Immature natural killer cell (primary cell): ENCODE measurements around the gene YIPF4. TPM values are rescaled to one million over a fixed set of nuclear protein-coding genes. Genes with fewer than 3 reads are reported as not detected.
"Not testable (repeated sequence)": the region's sequence is repeated elsewhere in the genome, so short reads cannot be mapped to it uniquely, and the experiment has no call there.

Experiments used
- DNase-seq, 3 donors: peaks; one replicate each; pipeline ENCODE4 v3.0.0; 2022; ENCODE audit warnings: mixed read lengths in 1 of 3
- H3K27ac Mint-ChIP-seq, 6 donors: one replicate each; pipeline ENCODE4 v1.8.0; 2020; ENCODE audit warnings: mixed read lengths in 6 of 6, mild to moderate bottlenecking in 5 of 6, inconsistent platforms in 4 of 6, moderate library complexity in 3 of 6
- H3K27me3 Mint-ChIP-seq, 3 donors: one replicate each; pipeline ENCODE4 v1.8.0; 2020 to 2021; ENCODE audit warnings: low read depth in 3 of 3, mild to moderate bottlenecking in 3 of 3, mixed read lengths in 3 of 3, moderate library complexity in 3 of 3, inconsistent platforms in 1 of 3
- H3K36me3 Mint-ChIP-seq, 3 donors: one replicate each; pipeline ENCODE4 v1.8.0; 2020; ENCODE audit warnings: mixed read lengths in 3 of 3, inconsistent platforms in 2 of 3, mild to moderate bottlenecking in 2 of 3
- H3K4me1 Mint-ChIP-seq, 2 donors: one replicate each; pipeline ENCODE4 v1.8.0; 2020; ENCODE audit warnings: inconsistent platforms in 2 of 2, mild to moderate bottlenecking in 2 of 2, mixed read lengths in 2 of 2, moderate library complexity in 1 of 2
- H3K4me3 Mint-ChIP-seq, 5 donors: one replicate each; pipeline ENCODE4 v1.8.0; 2020; ENCODE audit warnings: mild to moderate bottlenecking in 5 of 5, mixed read lengths in 5 of 5, inconsistent platforms in 3 of 5, moderate library complexity in 3 of 5
- H3K9me3 Mint-ChIP-seq, 6 donors: one replicate each; pipeline ENCODE4 v1.8.0; 2020; ENCODE audit warnings: mild to moderate bottlenecking in 6 of 6, mixed read lengths in 6 of 6, inconsistent platforms in 4 of 6, moderate library complexity in 3 of 6
- polyA plus RNA-seq, 3 donors: library from polyadenylated mRNA; unstranded; fragments of 300-500 nt; fragmentation: Illumina TruSeq; gene quantifications; one replicate each; pipeline ENCODE4 v1.2.3, GENCODE V29; 2021

The YIPF4 gene
- polyA plus RNA-seq, 3 donors from 2014 or later = 15.4 to 27.6 (median 19.6) TPM

DNA sequence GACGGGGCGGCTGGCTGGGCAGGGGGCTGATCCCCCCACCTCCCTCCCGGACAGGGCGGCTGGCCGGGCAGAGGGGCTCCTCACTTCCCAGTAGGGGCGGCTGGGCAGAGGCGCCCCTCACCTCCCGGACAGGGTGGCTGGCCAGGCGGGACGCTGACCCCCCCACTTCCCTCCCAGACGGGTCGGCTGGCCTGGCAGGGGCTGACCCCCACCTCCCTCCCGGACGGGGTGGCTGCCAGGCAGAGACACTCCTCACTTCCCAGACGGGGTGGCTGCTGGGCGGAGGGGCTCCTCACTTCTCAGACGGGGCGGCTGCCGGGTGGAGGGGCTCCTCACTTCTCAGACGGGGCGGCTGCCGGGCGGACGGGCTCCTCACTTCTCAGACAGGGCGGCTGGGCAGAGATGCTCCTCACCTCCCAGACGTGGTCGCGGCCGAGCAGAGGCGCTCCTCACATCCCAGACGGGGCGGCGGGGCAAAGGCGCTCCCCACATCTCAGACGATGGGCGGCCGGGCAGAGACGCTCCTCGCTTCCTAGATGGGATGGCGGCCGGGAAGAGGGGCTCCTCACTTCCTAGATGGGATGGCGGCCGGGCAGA, 16.4 kb downstream of the YIPF4 start:
- DNase-seq, H3K9me3 Mint-ChIP-seq, H3K4me3 Mint-ChIP-seq, H3K27me3 Mint-ChIP-seq, H3K27ac Mint-ChIP-seq: not testable (repeated sequence)
- Mint-ChIP-seq H3K36me3 (peaks cover 8 to 22% (median 8%) of the 10 kb centered on the region in 3 donors), H3K4me1 (peaks cover 9 to 22% of the 10 kb centered on the region in 2 donors)

DNA sequence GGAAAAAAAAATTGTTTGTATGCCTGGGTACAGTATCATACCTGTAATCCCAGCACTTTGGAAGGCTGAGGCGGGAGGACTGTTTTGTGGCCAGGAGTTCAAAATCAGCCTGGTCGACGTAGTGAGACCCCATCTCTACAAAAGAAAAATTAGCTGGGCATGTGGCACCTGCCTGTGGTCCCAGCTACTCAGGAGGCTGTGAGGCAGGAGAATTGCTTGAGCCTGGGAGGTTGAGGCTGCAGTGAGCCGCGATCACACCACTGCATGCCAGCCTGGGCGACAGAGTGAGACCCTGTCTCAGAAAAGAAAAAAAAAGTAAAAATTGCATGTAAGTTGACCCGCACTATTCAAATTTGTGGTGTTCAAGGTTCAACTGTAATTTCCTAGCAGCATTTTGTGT, 32.9 kb downstream of the YIPF4 start:
- Mint-ChIP-seq H3K27me3 (peaks cover 0 to 2% (median 0%) of the 10 kb centered on the region in 3 donors), H3K4me1 (no peaks in the 10 kb centered on the region), H3K9me3 (no peaks in the 10 kb centered on the region), H3K27ac (peak overlapping the region in 1 of 6 donors; percentile 19), H3K4me3 (no peak overlapping the region), H3K36me3 (peaks cover 0 to 9% (median 6%) of the 10 kb centered on the region in 3 donors)
- no peak for DNase-seq

DNA sequence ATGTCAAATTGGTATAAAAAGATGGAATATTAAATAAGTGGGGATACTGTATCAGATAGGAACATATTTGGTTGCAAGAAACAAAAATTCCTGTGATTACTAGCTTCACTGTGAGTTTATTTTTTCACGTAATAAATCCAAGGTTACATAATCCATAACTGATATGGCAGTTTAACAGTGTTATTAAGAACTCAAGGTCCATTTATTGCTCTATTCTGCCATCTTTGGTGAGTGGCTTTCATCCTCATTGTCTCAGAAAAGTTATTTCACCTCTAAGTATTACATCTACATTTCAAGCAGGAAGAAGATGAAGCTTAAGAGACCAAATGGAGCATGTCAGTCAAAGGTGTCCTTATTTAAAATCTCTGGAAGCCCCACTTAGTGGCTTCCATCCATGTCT, 37.2 kb downstream of the YIPF4 start:
- Mint-ChIP-seq H3K4me1 (no peaks in the 10 kb centered on the region), H3K27me3 (peaks cover 0 to 2% (median 2%) of the 10 kb centered on the region in 3 donors), H3K36me3 (peaks cover 0 to 3% (median 0%) of the 10 kb centered on the region in 3 donors), H3K4me3 (no peak overlapping the region), H3K27ac (no peak overlapping the region), H3K9me3 (no peaks in the 10 kb centered on the region)
- DNase-seq = no peak

GRCh38 chr2:32328679-32329078, 51.0 kb downstream of the YIPF4 start:
- H3K36me3 Mint-ChIP-seq = peaks cover 4 to 10% (median 10%) of the 10 kb centered on the region in 3 donors
- not testable (repeated sequence) for H3K4me1 Mint-ChIP-seq, H3K27ac Mint-ChIP-seq, H3K4me3 Mint-ChIP-seq, H3K9me3 Mint-ChIP-seq, DNase-seq, H3K27me3 Mint-ChIP-seq

- not testable (repeated sequence) for H3K4me3 Mint-ChIP-seq, DNase-seq, H3K9me3 Mint-ChIP-seq, H3K4me1 Mint-ChIP-seq, H3K27me3 Mint-ChIP-seq
- peaks cover 4 to 10% (median 10%) of the 10 kb centered on the region in 3 donors for H3K36me3 Mint-ChIP-seq
- H3K27ac Mint-ChIP-seq = peak overlapping the region in 1 of 6 donors; percentile 33
Observed at GRCh38 chr2:32329180-32329980, 51.7 kb downstream of the YIPF4 start.

DNA sequence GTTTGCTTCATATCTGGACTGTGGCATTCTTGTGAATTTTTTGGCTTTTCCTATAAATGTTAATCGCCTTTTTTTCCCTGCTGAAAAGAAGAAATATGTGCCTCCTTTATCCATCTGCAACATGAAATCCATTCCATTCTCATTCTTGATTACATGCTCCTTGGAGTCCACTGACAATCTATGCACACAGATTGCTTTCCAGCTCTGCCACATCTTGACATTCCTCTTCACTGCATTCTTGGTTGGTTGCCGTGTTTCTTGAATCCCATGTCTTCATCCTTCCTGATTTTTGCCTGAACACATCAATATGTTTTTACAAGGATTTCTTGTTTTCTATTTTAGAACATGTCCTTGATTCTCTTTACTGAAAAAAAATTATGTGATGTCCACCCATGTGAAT, 52.4 kb downstream of the YIPF4 start:
- peaks cover 0 to 2% (median 0%) of the 10 kb centered on the region in 3 donors for H3K27me3 Mint-ChIP-seq
- H3K4me3 Mint-ChIP-seq = no peak overlapping the region
- no peaks in the 10 kb centered on the region for H3K9me3 Mint-ChIP-seq
- DNase-seq = no peak
- peaks cover 4 to 10% (median 7%) of the 10 kb centered on the region in 3 donors for H3K36me3 Mint-ChIP-seq
- H3K27ac Mint-ChIP-seq = peak overlapping the region in 1 of 6 donors; percentile 17
- H3K4me1 Mint-ChIP-seq = no peaks in the 10 kb centered on the region

DNA sequence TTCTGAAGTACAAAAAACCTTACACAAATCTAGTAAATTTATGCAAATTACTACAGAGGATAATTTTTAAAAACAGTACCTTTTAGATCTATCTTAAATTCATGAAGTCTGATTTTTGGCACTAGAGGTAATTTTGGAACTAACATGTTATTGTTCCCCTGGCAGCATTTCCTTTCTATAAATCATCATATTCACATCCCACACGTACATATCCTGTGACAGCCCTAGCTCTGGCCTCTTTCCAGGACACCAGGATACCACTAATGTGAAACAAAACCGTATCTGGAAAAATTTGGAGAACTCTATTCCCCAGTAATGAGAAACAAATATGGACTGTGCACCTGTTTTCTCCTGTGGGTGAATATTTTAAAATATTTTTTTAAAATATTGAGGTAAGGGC, 65.1 kb downstream of the YIPF4 start:
- no peaks in the 10 kb centered on the region for H3K4me1 Mint-ChIP-seq
- H3K27me3 Mint-ChIP-seq = no peaks in the 10 kb centered on the region
- H3K9me3 Mint-ChIP-seq = no peaks in the 10 kb centered on the region
- no peak overlapping the region for H3K27ac Mint-ChIP-seq
- no peak for DNase-seq
- no peak overlapping the region for H3K4me3 Mint-ChIP-seq
- peaks cover 0 to 9% (median 6%) of the 10 kb centered on the region in 3 donors for H3K36me3 Mint-ChIP-seq

DNA sequence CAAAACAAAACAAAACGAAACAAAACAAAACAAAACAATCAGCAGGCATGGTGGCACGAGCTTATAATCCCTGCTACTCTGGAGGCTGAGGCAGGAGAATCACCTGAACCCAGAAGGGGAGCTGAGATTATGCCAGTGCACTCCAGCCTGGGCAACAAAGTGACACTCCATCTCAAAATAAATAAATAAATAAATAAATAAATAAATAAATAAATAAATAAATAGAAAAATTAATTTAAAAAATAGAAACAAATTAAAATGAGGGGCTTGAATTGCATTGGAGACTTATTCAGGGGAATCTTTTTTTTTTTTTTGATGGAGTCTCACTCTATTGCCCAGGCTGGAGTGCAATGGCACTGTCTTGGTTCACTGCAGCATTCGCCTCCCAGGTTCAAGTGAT, 73.1 kb downstream of the YIPF4 start:
- H3K4me1 Mint-ChIP-seq, H3K36me3 Mint-ChIP-seq, H3K9me3 Mint-ChIP-seq, H3K27ac Mint-ChIP-seq, H3K4me3 Mint-ChIP-seq, H3K27me3 Mint-ChIP-seq, DNase-seq: not testable (repeated sequence)

DNA sequence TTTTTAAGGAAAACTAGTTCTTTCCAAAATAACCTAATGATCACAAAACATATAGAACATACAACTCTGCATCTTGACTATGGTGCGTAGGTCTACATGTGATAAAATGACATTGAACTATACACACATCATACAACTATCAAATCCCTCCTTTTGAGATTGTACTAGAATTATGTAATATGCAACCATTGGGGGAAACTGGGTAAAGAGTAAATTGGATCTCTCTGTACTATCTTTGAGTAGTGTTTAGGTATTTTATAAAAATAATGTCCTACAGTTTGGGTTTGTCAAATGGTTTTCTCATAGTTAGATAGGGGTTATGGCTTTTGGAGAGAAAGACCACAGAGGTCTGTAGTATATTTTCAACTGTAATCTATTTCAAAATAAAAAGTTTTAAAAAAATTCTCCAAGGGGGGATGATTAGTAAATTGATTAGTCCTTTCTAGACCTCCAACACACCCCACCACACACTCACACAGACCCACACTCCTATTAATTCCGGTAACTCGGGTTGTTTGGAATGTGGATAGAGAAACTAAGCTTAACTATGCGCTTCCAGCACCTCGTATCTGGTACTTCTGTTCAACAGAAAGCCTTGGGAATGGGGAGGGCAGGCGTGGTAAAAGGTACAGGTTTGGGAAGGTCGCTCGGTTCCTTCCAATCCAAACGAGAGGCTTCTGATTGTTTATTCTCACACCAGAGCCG, 78.4 kb downstream of the YIPF4 start:
- H3K27me3 Mint-ChIP-seq = peaks cover 6 to 17% (median 6%) of the 10 kb centered on the region in 3 donors
- DNase-seq = no peak
- H3K27ac Mint-ChIP-seq = peak overlapping the region; percentile 76 to 95 (median 92)

DNA sequence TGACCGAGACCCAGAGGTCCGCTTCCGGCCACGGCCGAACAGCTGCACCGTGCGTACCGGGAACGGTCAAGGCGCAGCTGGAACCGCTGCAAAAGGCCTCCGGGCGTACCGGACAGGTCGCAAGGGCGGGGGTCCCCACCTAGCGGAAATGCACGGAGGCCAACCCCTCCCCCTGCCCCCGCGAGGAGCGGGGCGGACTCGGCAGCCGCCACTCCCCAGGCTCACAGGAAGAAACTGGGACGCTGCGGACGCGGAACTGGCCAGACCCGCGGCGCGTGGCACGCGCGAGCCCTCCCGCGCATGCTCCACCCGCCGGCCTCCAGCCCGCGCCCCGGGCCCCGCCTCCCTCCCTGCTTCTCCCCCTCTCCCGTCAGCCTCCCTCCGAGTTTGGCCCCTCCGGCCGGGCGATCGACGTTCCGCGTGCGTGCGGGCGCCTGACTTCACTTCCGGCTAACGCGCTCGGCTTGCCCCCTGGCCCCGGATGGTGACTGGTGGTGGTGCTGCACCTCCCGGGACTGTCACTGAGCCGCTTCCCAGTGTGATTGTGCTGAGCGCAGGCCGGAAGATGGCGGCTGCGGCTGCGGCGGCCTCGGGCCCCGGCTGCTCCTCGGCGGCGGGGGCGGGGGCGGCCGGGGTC, 79.1 kb downstream of the YIPF4 start, which contains the start of gene BIRC6:
Gene BIRC6, plus strand, starts transcription at position 343 of the 637 bp plus-strand sequence. Its CDS starts 139 bp downstream, at position 482.
- Mint-ChIP-seq H3K4me1 (peaks cover 38 to 46% of the 10 kb centered on the region in 2 donors), H3K27ac (peak within 1 kb of the TSS; percentile 76 to 95 (median 92)), H3K27me3 (peaks cover 6 to 17% (median 6%) of the 10 kb centered on the region in 3 donors), H3K36me3 (no peaks in the 10 kb centered on the region), H3K9me3 (no peaks in the 10 kb centered on the region), H3K4me3 (peak within 1 kb of the TSS; percentile 83 to 92 (median 90))
- peak; percentile 98 for DNase-seq

More for the DNA sequence above, 78.4 kb downstream of the YIPF4 start:
- Mint-ChIP-seq H3K4me3 (peak overlapping the region; percentile 83 to 92 (median 90)), H3K36me3 (no peaks in the 10 kb centered on the region), H3K4me1 (peaks cover 33 to 40% of the 10 kb centered on the region in 2 donors), H3K9me3 (no peaks in the 10 kb centered on the region)

DNA sequence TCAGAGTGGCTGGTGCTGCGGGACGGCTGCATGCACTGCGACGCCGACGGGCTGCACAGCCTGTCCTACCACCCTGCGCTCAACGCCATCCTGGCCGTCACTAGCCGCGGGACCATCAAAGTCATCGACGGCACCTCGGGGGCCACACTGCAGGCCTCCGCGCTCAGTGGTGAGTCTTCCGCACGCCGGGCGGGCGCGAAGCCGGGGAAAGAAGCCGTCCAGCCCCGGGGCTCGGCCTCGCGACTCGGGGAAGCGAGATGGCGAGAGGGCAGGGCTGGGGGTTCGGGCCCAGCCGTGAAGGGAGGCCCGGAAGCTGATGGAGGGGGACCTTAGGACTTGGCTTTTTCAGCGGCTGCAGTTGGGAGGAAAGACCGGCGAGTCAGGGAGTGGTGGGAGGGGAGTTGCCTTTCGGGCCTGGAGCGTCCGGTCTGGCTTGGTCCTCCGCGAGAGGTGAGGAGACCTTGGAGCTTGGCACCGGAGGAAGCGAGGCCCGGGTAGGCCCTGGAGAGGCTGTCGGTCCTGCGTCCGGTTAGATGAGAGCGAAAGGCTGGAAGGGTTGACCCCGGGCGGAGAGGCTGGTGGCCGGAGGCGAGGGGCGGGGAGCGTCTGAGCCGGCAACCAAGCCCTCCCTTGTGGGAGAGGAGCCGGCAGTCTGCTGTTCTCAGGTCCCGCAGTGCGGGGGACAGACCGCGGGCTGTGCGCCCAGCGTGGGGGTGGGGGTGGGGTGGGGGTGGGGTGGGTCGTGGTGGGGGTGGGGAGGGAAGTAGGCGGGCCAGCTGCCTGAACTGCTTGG, 79.8 kb downstream of the YIPF4 start:
- H3K36me3 Mint-ChIP-seq = no peaks in the 10 kb centered on the region
- no peak for DNase-seq
- H3K27ac Mint-ChIP-seq = peak overlapping the region; percentile 76 to 97 (median 89)
- peaks cover 6 to 17% (median 6%) of the 10 kb centered on the region in 3 donors for H3K27me3 Mint-ChIP-seq
- H3K4me3 Mint-ChIP-seq = peak overlapping the region; percentile 83 to 92 (median 88)
- no peaks in the 10 kb centered on the region for H3K9me3 Mint-ChIP-seq
- H3K4me1 Mint-ChIP-seq = peaks cover 41 to 54% of the 10 kb centered on the region in 2 donors

- H3K9me3 Mint-ChIP-seq = no peaks in the 10 kb centered on the region
- peak overlapping the region; percentile 77 to 92 (median 83) for H3K4me3 Mint-ChIP-seq
- DNase-seq = peak in 1 of 3 donors; percentile 4
- peak overlapping the region; percentile 76 to 97 (median 88) for H3K27ac Mint-ChIP-seq
- peaks cover 45 to 59% of the 10 kb centered on the region in 2 donors for H3K4me1 Mint-ChIP-seq
- H3K27me3 Mint-ChIP-seq = peaks cover 6 to 17% (median 6%) of the 10 kb centered on the region in 3 donors
- H3K36me3 Mint-ChIP-seq = no peaks in the 10 kb centered on the region
Observed at GRCh38 chr2:32358111-32358482, 80.4 kb downstream of the YIPF4 start.

GRCh38 chr2:32360416-32360815, 82.7 kb downstream of the YIPF4 start:
- Mint-ChIP-seq H3K9me3 (no peaks in the 10 kb centered on the region), H3K4me3 (peak overlapping the region in 2 of 5 donors; percentile 5 to 36), H3K4me1 (peaks cover 64 to 83% of the 10 kb centered on the region in 2 donors), H3K36me3 (no peaks in the 10 kb centered on the region), H3K27me3 (peaks cover 6 to 17% (median 6%) of the 10 kb centered on the region in 3 donors), H3K27ac (peak overlapping the region in 4 of 6 donors; percentile 10 to 66 (median 42))
- DNase-seq = no peak
